CD4-positive, alpha-beta T cell treated with Interleukin-2 at 100 ng/mL for 4 hours (primary cell): ENCODE results near the gene HPDL.

Experiments
- DNase-seq: peaks from one replicate; pipeline ENCODE4 v3.0.0-alpha.2; 2020; ENCODE audit warnings: low spot score

HPDL gene

GRCh38 chr1:45322486-45323040 is 4.1 kb upstream of the HPDL start:
- DNase-seq: no peak

- DNase-seq: no peak
Observed at GRCh38 chr1:45325851-45326506, 716 bp upstream of the HPDL start.

DNA sequence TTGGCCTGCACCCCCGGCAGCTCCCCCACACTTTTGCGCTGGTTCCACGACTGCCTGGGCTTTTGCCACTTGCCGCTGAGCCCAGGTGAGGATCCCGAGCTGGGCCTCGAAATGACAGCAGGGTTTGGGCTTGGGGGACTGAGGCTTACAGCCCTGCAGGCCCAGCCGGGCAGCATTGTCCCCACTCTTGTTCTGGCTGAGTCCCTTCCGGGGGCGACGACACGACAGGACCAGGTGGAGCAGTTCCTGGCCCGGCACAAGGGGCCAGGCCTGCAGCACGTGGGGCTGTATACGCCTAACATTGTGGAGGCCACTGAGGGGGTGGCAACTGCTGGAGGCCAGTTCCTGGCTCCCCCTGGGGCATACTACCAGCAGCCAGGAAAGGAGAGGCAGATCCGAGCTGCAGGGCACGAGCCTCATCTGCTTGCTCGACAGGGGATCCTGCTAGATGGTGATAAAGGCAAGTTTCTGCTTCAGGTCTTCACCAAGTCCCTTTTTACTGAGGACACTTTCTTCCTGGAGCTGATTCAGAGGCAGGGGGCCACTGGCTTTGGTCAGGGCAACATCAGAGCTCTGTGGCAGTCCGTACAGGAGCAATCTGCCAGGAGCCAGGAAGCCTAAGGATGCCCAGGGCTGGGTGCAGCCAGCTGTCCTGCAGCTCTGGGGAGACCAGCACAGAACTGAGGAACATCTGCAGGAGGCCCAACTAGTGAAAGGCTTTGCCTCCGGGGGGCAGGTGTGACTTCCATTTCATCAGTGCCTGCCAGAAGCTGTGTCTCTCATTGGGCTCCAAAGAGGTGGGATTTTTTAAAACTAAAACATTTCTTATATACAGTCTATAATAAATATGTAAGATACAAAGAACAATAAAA is 1.2 kb downstream of the HPDL start:
- DNase-seq: no peak

DNA sequence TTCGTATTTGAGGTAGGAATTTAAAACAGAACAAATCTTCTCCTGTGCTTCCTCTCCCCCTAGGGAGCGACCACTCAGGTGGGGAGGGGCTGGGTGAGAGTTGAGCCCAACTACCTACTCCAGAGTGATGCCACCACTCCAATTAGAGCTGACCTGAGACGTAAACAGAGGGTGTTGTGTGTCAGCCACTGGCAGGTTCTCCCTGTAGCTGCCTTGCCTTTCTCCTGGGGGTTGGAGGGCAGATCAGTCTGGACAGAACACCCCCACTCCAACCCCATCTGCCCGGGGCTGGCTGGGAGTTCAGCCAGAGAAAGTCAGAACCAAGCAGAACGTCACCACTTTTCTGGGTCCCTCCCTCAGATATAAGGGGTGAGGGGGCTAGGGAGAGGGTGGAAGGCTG is 2.0 kb downstream of the HPDL start:
- no peak for DNase-seq

GRCh38 chr1:45329445-45329844 is 2.8 kb downstream of the HPDL start:
- DNase-seq: no peak

DNA sequence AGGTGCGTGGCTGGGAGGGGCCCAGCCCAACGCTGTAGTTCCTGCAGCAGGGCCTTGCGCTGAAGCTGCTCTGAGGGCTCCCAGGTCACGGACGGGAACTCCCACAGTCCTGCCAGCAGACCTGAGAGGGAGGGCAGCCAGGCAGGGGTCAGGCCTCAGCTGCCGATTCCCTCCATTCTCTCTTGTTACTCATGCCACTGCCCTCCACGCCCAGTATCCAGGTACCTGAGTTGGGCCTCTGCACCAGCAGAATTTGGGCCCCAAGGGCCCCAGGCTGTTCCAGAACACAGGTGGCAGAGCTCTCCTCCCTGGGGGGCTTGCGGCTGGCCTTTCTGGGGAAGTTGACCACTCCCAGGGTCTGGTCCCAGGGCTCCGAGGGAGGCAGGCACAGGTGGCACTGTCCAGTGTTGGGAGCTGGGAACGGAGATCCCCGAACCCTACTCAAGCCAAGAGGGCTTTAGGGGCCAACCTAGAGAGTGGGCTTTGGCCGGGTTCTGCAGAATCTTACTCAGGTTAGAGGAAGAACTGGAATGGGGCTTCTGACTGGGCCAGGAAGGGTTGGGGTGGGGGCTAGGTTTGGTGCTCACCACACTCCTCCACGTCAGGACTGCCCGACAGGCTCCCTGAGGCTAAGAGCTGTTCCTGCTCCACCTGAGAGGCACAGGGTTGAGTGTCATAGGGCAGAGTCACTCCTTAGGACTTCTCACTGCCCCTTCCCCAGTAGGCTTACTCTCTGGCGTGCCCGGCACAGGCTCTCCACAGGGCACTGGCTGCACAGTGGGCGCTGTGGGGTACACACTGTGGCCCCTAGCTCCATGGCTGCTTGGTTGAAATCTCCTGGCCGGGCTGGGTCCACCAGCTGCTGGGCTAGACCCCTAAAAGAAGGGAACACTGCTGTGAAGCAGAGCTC is 5.0 kb downstream of the HPDL start:
- no peak for DNase-seq

- no peak for DNase-seq
Observed at GRCh38 chr1:45332346-45332720, 5.6 kb downstream of the HPDL start.

GRCh38 chr1:45334308-45335245 is 7.9 kb downstream of the HPDL start:
- no peak for DNase-seq

- DNase-seq: no peak
Observed at GRCh38 chr1:45335855-45336324, 9.2 kb downstream of the HPDL start.

GRCh38 chr1:45337630-45338325 is 11.1 kb downstream of the HPDL start:
- DNase-seq: no peak

GRCh38 chr1:45339789-45340558 is 13.3 kb downstream of the HPDL start, which contains the start of the genes MUTYH and TOE1:
MUTYH (minus strand) TSS chr1:45340440; CDS start chr1:45334505, 5,935 bp downstream.
TOE1 (plus strand) TSS chr1:45340170; CDS start chr1:45340253, 83 bp downstream.
- DNase-seq: peak; percentile 90

DNA sequence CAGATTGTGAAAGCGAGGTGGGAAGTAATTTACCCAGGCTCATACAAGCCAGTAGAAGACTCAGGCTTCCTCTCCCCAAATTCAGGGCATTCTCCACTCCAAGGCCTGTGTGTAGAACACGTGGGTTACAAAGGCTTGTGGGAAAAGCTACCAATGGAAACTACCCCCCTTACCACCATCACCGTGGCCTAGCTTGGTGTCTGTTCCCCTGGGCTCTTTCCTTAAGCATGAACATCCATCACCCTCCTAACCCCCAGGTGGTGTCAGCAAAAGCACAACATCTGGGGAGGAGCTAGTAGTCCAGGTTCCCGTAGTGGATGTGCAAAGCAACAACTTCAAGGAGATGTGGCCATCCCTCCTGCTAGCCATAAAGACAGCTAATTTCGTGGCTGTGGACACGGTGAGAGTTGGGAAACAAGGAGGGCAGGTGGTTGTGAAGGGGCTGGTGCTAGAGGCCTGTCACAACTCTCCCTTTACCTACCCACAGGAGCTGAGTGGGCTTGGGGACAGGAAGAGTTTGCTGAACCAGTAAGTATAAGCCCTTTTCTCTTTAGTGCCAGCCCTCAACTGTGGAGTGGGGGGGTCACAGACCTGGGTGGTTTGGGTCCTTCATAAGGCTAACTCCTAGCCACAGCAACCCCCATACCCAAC is 14.2 kb downstream of the HPDL start:
- DNase-seq: no peak

DNA sequence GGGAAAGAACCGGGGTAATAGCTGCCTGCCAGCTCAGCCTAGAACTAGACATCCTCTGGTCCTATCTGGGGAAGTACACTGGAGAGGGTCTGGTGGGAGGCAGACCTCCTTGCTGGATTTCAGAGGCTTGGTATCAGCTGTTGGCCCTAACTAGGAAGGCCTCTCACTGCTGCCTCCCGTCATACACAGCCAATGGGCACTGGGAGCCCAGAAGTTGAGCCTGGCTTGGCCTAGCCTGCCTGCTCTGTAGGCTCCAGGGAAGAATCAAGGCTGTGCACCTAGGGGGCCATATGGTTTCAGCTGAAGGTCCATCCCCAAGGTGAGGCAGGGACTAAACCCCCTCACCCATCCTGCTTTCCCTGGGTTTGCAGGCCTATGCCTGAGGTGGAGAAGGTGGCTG is 17.8 kb downstream of the HPDL start:
- no peak for DNase-seq

DNA sequence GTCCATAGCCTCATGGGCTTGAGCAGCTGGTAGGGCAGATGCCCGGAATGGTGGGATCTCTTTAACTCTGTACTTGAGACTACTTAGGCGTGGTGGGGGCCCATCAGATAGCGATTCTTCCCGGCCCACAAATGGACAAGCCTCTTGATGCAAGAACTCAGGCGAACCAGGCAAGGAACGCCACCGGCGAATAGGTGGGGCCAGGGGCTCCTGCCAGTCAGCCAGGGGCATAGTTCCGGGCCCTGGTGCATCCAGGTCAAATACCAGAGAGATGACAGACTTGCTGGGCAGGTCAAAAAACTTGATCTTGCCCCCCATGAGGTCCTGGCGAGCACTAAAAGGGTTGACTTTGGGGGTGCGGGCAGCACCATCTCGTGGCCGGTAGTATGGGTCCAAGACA is 18.3 kb downstream of the HPDL start:
- no peak for DNase-seq

GRCh38 chr1:45346473-45346872 is 19.8 kb downstream of the HPDL start:
- no peak for DNase-seq

- DNase-seq: no peak
Observed at GRCh38 chr1:45348020-45348419, 21.3 kb downstream of the HPDL start.

GRCh38 chr1:45348609-45348965 is 21.9 kb downstream of the HPDL start:
- no peak for DNase-seq

GRCh38 chr1:45348966-45349677 is 22.4 kb downstream of the HPDL start:
- DNase-seq: no peak
